ENCODE data around the gene GPR4. TPM values are rescaled to one million over a fixed set of nuclear protein-coding genes. Genes with fewer than 3 reads are reported as not detected.

The GPR4 gene
- total RNA-seq, 4 donors from 2014 or later, result 0.27 to 1.4 (median 0.43) TPM

- TF ChIP-seq POLR2AphosphoS5 (IDR thresholded peaks at IDR 0.05), result no peak
- TF ChIP-seq POLR2A (IDR thresholded peaks at IDR 0.05), result no peak
- TF ChIP-seq EP300 (IDR thresholded peaks at IDR 0.05; ENCODE audit: low read depth), result no peak
- TF ChIP-seq CTCF (IDR thresholded peaks at IDR 0.05), result no peak
- no peaks in the 10 kb centered on the region for H3K36me3 ChIP-seq
- 85 to 94% methylated on average over 4 to 11 of the region's 11 CpGs for WGBS, 2 donors (ENCODE audit: low coverage in 1 of 2)
- in situ Hi-C loops (cut with MboI; ENCODE audit: low pct_ligation_motif_present in 1 of 4, low pct_unique_long_range_greater_than_20kb in 1 of 4, low sequenced_read_pairs in 3 of 4), result no loop called here
- no peak for DNase-seq
- H3K4me1 ChIP-seq, result peaks cover 0 to 33% (median 10%) of the 10 kb centered on the region in 4 donors
- no peak overlapping the region for H3K4me3 ChIP-seq
- no peak overlapping the region for H3K27ac ChIP-seq
- H3K9me3 ChIP-seq, result no peaks in the 10 kb centered on the region
- intact Hi-C loops (cut with DNase I; ENCODE audit: low total_unique reads), result no loop called here
- H3K27me3 ChIP-seq, result no peaks in the 10 kb centered on the region
These were observed 41.3 kb downstream of the GPR4 start for GRCh38 chr19:45560686-45561085.

DNA sequence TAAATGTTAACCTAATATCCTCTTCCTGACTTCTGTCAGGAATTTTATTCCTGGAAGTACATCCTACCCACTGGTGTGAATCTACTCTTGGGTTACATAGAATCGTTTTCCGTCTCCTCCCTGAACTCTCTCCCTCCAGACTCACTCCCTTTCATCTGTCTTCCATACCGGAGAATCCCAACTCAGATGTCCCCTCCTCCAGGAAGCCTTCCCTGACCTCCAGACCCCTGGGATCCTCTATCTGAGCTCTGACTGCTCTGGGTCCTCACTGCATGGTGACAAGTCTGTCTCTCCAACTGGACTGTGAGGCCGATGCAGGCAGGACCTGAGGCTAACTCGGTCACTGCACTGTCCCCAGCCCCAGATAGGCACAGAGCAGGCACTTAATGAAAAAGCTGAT, 42.0 kb downstream of the GPR4 start:
- DNase-seq, result no peak
- 92% methylated on average over 5 of the region's 5 CpGs; no CpG with 5 or more reads in 1 of the 2 donors for WGBS, 2 donors (ENCODE audit: low coverage in 1 of 2)
- intact Hi-C loops (cut with DNase I; ENCODE audit: low total_unique reads) (no loop called here), in situ Hi-C loops (cut with MboI; ENCODE audit: low pct_ligation_motif_present in 1 of 4, low pct_unique_long_range_greater_than_20kb in 1 of 4, low sequenced_read_pairs in 3 of 4) (no loop called here)
- Histone ChIP-seq H3K4me1 (peaks cover 0 to 33% (median 10%) of the 10 kb centered on the region in 4 donors), H3K36me3 (no peaks in the 10 kb centered on the region), H3K9me3 (no peaks in the 10 kb centered on the region), H3K4me3 (no peak overlapping the region), H3K27me3 (no peaks in the 10 kb centered on the region), H3K27ac (no peak overlapping the region)
- TF ChIP-seq EP300 (IDR thresholded peaks at IDR 0.05; ENCODE audit: low read depth) (no peak), POLR2A (IDR thresholded peaks at IDR 0.05) (no peak), CTCF (IDR thresholded peaks at IDR 0.05) (no peak), POLR2AphosphoS5 (IDR thresholded peaks at IDR 0.05) (no peak)

DNA sequence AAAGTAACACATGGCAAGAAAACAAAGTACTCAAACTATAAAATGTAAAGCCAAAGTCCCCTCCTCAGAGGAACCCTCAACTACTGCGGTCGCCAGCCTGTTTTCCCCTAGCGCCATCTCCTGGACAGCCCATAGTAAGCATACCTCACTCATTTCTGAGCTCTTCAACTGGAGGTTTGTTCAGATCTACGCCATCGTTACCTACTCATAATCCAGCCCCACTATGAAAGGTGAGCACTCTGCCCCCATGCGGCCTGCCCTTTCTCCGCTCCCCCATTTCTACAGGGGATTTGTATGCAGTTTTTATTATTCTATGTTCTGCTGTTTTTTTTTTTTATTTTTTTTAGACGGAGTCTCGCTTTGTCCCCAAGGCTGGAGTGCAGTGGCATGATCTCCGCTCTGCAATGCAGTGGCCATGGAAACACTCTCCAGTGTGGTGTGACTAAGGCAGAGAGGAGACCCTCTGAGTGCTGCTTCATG, 43.6 kb downstream of the GPR4 start:
- peaks cover 0 to 33% (median 10%) of the 10 kb centered on the region in 4 donors for H3K4me1 ChIP-seq
- no peaks in the 10 kb centered on the region for H3K36me3 ChIP-seq
- TF ChIP-seq POLR2AphosphoS5 (IDR thresholded peaks at IDR 0.05), result no peak
- TF ChIP-seq CTCF (IDR thresholded peaks at IDR 0.05), result peak; percentile 49 to 82 (median 66)
- TF ChIP-seq POLR2A (IDR thresholded peaks at IDR 0.05), result no peak
- no peak overlapping the region for H3K4me3 ChIP-seq
- DNase-seq, result peak; percentile 77
- in situ Hi-C loops (cut with MboI; ENCODE audit: low pct_ligation_motif_present in 1 of 4, low pct_unique_long_range_greater_than_20kb in 1 of 4, low sequenced_read_pairs in 3 of 4) (no loop called here), intact Hi-C loops (cut with DNase I; ENCODE audit: low total_unique reads) (no loop called here)
- no peaks in the 10 kb centered on the region for H3K9me3 ChIP-seq
- 43 to 66% methylated on average over 4 to 10 of the region's 10 CpGs for WGBS, 2 donors (ENCODE audit: low coverage in 1 of 2)
- H3K27me3 ChIP-seq, result no peaks in the 10 kb centered on the region
- no peak overlapping the region for H3K27ac ChIP-seq

- in situ Hi-C loops (cut with MboI; ENCODE audit: low pct_ligation_motif_present in 1 of 4, low pct_unique_long_range_greater_than_20kb in 1 of 4, low sequenced_read_pairs in 3 of 4), result no loop called here
- peaks cover 0 to 18% (median 6%) of the 10 kb centered on the region in 4 donors for H3K4me1 ChIP-seq
- H3K36me3 ChIP-seq, result no peaks in the 10 kb centered on the region
- no peaks in the 10 kb centered on the region for H3K27me3 ChIP-seq
- DNase-seq, result no peak
- TF ChIP-seq CTCF (IDR thresholded peaks at IDR 0.05) (no peak), EP300 (IDR thresholded peaks at IDR 0.05; ENCODE audit: low read depth) (no peak), POLR2A (IDR thresholded peaks at IDR 0.05) (no peak), POLR2AphosphoS5 (IDR thresholded peaks at IDR 0.05) (no peak)
- 88% methylated on average over 5 of the region's 5 CpGs; no CpG with 5 or more reads in 1 of the 2 donors for WGBS, 2 donors (ENCODE audit: low coverage in 1 of 2)
- H3K27ac ChIP-seq, result no peak overlapping the region
- no peaks in the 10 kb centered on the region for H3K9me3 ChIP-seq
- intact Hi-C loops (cut with DNase I; ENCODE audit: low total_unique reads), result no loop called here
- H3K4me3 ChIP-seq, result no peak overlapping the region
These were observed 45.2 kb downstream of the GPR4 start for GRCh38 chr19:45556835-45557234.
